ENCODE results near the gene FN1.

Gene FN1

DNA sequence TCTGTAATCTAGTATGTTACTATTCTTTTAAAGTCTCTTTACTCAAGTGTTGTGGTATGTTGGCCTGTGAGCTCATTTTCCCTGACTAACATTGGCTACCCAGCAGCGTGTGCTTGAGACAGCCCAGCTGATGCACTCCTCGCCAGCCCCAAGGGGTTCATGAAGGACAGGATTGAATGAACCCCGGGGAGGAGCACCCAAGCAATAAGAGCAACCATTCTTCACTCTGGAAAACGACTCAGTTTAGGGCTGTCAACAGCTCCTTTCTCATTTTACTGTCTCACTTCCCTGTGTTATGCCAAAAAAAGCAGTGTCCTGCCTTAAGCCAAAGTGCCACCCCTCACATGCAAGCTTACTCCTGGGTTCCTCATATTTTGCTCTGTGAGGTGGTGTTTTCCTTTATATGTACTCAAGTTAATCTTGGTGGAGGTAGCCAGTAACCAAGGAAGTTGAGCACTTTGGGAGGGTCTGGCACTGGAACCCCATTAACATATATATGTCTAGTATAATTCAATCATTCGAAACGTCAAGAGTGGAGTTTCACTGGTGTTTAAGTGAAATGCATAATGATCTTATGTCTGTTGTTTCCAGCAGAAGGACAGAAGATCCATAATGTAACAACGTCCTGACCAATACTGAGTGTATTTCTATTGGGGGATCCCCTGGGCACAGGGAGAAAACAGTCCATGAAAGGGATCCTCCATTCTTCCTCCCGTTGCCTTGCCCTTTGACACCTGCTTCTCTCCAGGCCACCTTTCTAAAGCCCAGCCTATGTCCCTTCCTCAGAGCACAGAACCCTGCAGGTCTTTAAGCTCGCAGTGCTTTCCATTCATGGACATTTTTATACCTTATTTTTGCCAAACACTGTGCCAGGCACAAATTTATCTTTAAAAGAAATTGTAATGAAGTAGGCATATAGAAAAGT is 80.8 kb downstream of the FN1 start:
- FAIRE-seq (no peak), DNase-seq (ENCODE audit: insufficient read length, low spot score) (no peak)
- TF ChIP-seq, protein P1, sequence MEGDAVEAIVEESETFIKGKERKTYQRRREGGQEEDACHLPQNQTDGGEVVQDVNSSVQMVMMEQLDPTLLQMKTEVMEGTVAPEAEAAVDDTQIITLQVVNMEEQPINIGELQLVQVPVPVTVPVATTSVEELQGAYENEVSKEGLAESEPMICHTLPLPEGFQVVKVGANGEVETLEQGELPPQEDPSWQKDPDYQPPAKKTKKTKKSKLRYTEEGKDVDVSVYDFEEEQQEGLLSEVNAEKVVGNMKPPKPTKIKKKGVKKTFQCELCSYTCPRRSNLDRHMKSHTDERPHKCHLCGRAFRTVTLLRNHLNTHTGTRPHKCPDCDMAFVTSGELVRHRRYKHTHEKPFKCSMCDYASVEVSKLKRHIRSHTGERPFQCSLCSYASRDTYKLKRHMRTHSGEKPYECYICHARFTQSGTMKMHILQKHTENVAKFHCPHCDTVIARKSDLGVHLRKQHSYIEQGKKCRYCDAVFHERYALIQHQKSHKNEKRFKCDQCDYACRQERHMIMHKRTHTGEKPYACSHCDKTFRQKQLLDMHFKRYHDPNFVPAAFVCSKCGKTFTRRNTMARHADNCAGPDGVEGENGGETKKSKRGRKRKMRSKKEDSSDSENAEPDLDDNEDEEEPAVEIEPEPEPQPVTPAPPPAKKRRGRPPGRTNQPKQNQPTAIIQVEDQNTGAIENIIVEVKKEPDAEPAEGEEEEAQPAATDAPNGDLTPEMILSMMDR (IDR thresholded peaks at IDR 0.05; ENCODE audit: insufficient read depth, missing control alignments) = no peak

DNA sequence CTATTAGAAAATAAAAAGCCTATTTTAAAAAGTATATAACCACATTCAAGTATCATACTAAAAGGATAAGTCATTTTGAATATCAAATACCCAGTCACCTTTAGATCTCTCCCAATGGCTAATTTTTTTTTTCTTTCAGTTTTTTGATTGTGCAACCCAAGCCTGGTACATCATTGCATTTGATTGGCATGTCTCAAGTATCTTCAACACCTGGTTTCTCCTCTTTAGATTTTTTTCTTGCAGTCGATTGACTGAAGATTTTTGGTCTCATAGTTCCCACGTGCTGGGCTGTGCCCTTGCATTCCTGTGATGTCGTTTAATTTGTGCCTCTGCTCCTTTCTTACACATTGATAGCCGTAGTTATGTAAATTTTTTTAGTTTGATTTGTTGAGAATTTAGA is 83.3 kb downstream of the FN1 start:
- TF ChIP-seq, protein P1 (IDR thresholded peaks at IDR 0.05; ENCODE audit: insufficient read depth, missing control alignments) = no peak
- FAIRE-seq = no peak
- no peak for DNase-seq (ENCODE audit: insufficient read length, low spot score)

DNA sequence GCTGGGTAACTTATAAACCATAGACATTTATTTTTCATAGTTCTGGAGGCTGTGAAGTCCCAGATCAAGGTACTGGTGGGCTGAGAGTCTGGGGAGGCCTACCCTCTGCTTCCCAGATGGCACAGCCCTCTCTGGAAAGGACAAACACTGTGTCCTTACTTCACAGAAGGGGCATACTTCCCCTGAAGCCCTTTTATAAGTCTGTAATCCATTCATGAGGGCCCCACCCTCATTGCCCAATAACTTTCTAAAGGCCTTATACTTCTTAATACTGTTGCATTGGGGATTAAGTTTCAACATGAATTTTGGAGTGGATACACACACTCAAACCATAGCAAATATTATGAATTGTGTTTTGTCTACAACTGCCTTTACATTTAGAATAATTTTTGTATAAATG is 88.0 kb downstream of the FN1 start:
- FAIRE-seq = no peak
- TF ChIP-seq, protein P1 (IDR thresholded peaks at IDR 0.05; ENCODE audit: insufficient read depth, missing control alignments) = no peak

DNA sequence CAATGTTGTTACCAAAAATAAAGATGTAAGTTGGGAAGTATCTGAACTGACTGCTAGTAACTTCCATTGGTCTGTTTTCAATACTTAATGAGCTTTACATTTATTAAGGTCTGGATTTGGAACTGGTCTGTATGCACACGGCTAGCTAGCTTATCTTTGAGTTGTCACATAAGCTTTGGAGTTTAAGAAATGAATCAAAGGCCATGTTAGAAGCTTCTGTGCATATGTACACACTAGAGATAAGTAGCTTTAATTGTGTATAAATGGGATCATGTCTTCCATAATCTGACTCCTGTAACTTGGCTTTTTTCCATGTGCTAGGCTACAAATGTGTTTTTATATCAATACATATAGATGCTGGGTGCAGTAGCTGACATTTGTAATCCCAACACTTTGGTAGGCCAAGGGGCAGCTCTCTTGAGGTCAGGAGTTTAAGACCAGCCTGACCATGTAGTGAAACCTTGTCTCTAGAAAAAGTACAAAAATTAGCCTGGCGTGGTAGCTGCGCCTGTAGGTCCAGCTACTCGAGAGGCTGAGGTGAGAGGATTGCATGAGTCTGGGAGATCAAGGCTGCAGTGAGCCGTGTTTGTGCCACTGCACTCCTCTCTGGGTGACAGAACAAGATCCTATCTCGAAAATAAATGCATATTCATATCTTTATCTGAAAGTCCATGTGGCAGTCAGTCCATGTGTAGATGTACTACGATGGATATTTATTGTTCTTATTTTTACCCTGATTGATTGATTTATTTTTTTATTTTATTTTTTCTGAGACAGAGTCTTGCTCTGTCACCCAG is 96.8 kb downstream of the FN1 start:
- DNase-seq (ENCODE audit: insufficient read length, low spot score) (peak; percentile 33), FAIRE-seq (peak; percentile 97)
- TF ChIP-seq, protein P1 (IDR thresholded peaks at IDR 0.05; ENCODE audit: insufficient read depth, missing control alignments) = no peak

More for the DNA sequence above, 88.0 kb downstream of the FN1 start:
- DNase-seq (ENCODE audit: insufficient read length, low spot score) = no peak

DNA sequence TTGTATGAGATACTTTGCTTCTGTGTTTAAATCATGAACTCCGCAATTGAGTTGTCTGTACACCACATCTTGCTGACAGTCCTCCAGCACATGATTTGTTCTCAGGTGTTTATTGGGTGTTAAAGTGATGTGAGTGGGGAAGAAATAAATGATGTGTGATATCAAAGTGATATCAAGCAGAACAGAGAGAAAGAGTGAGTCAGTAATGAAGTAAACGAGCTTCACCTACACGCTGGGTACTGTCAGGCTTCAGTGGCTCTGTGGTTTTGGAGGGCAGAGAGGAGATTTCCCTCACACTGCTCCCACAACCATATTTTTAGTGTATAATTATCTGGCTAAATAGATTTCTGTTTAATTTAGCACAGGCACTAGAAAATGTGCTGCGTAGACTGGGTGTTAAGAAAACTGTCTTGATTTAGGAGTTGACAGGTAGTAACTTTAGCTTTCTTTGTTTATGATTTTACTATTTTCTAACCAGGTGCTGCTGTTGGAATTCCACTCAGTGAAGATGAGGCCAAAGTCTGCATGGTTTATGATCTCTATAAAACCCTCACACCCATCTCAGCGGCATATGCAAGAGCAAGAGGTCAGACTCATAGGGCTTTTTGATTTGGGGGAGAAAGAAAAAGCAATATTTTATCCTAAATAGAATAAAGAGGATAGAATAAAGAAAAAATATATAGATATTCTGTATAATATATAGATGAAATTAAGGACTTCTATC is 102.8 kb downstream of the FN1 start:
- DNase-seq (ENCODE audit: insufficient read length, low spot score) (no peak), FAIRE-seq (no peak)
- TF ChIP-seq, protein P1 (IDR thresholded peaks at IDR 0.05; ENCODE audit: insufficient read depth, missing control alignments) = no peak

DNA sequence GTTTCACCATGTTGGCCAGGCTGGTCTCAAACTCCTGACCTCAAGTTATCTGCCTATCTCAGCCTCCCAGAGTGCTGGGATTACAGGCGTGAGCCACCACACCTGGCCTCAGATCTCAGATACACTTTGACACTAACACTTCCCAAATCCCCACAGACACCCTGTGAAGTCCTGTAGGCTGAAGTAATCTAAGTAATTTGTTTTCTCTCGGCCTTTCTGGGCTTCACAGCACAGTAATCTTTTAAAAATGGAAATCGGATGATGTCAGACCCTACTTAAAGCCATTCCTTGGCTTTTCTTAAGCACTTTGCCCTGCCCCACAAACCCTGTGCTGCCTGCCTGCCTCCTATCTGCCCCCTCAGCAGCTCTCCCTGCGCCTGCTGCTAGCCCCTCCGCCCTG is 107.8 kb downstream of the FN1 start:
- TF ChIP-seq, protein P1 (IDR thresholded peaks at IDR 0.05; ENCODE audit: insufficient read depth, missing control alignments) = no peak
- DNase-seq (ENCODE audit: insufficient read length, low spot score) = peak; percentile 24
- FAIRE-seq = no peak
